ENCODE measurements around the gene ZBTB9.
A peak's percentile ranks its signal among the peaks of the same experiment; 100 is the strongest.

The ZBTB9 gene

DNA sequence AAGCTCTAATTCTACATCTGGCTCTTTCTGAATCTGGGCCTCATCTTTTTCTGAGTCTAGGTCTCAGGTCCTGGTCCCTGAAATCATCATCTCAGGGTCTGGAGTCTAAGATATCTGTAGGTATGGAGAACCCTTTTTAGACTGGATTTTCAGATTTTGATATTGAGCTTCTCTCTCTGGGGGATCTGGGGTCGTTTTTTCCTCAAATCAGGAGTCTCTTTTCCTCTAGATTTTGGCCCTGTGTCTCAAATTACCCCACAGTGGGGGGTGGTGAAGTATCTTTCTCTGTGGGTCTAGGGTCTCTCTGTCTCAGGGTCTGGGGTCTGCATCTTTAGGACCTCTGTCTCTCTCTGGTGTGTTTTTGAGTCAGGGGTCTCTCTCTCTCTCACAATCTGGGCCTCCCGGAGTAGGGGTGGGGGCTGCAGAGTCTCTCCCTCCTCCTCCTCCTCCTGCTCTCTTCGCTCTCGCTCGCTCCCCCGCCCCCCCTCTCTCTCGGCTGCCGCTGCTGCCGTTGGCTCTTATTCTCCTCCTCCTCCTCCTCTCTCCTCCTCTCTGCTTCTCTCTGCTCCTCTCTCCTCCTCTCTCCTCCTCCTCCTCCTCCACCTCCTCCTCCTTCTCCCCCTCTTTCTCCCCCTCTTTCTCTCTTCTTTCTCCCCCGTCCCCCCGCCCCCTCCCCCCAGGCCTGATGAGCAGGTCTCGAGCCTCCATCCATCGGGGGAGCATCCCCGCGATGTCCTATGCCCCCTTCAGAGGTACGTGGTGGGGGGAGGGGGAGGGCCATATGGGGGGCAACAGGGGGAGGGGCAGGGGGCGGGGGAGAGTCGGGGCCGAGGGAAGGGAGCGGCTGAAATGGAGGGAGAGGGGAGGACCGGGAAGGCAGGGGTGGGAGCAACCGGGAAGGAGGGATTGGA lies 34.5 kb upstream of the ZBTB9 start, which contains the start of gene SYNGAP1:
Gene SYNGAP1, plus strand, starts transcription at position 486 of the 911 bp plus-strand sequence. Its CDS starts 200 bp downstream, at position 686.
- DNase-seq, result no peak

DNA sequence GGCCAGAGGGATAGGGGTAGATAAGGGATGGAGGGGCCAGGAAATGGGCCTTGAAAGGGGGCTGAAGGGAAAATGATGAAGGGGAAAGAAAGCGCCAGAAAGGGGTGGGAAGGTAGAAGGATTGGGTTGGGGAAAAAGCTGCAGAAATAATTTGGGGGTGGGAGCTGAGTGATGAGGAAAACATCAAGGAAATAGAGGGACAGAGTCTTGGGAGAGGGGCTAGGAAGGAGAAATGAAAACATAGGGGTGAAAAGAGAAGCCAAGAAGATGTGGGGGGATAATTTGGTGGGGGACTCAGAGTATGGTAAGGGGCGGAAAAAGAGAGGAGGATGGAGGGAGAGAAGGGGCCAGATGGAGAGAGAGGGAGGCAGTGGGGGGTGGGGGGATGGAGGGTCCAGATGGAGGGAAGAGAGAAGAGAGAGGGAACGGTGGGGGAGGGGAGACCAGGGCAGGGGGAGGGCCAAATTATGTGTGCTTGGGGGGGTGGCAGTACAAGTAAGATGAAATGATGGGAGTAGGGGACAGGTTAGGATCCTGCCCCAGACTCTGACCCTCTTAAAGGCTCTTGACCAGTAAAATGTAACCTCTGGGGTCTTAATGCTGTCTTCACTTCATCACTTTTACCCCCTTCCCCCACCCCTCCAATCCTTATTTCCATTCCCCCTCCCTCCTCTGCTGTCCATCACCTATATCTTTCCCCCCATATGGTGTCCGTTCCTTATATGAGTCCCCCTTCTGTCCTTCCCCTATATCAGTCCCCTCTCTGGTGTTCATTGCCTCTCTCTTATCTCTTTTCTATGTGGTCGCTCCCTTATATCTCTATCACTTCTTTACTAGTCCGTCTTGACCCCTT lies 33.7 kb upstream of the ZBTB9 start:
- DNase-seq, result no peak

DNA sequence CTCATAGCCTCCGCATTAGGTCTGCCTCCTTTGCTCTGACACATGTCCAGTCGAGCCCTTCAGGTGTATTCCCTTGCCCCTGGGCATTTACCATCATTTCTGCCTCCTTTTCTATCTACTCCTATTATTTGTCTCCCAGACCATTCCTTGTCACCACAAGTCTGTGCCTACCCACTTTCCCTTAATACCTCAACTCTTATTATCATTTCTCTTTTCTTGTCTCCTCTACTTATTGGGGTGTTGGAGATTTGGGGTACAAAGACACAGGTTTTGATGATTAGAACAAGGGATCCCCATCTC lies 33.1 kb upstream of the ZBTB9 start:
- no peak for DNase-seq

DNA sequence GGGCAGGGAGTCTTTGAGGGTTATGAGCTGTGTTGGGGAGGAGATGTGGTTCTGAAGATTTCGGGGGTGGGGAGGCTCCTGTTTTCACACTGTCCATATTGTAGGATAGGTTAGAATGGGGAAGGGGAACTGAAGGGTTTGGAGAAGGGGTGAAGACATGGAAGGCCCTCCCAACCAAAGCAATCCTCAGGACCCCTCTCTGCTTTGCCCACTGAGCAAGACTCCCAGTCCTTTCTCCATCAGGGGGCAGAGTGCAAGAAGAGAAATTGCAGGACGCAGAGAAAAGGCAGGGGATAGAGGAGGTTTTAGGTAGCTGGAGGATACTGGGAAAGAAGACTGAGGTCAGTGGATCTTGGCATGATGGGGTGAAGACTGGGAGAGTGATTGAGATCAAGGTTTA lies 30.6 kb upstream of the ZBTB9 start:
- no peak for DNase-seq

DNA sequence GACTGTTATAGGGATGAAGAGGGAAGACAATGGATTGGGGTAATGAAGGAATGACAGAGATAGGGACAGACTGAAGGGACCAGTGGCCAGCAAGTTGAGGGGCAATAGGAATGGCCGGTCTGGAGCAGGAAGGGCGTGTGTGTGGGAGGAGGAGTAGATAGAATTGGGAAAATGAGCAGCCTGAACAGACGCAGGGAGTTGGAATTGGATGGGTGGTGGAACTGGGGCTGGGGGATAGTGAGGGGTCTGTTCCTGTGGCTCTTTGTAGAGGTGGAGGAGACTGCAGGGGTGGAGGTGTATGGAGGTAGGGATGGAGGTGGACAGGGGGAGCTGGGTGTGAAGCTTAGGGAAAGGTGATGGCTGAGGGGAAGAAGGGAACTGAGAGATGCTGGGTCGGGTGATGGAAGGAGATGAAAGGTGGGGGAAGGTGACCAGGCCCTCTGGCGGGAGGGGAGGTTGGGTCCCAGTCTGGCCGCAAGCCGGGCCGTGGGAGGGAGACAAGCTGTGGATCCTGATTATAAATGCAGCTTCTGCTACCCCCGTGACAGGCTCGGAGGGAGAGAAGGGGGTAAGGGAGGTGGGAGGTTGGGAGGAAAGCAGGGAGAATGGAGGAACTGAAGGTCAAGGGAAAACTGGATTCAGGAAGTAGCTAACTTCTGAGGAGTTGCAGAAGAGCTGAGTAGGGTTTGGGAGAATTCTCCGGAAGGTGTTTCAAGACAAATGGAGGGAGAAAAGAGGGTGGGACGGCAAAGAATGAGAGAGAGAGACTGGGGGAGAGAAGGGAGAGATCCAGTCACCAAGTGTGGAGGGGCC lies 29.3 kb upstream of the ZBTB9 start:
- DNase-seq, result peak in 1 of 2 donors; percentile 33

DNA sequence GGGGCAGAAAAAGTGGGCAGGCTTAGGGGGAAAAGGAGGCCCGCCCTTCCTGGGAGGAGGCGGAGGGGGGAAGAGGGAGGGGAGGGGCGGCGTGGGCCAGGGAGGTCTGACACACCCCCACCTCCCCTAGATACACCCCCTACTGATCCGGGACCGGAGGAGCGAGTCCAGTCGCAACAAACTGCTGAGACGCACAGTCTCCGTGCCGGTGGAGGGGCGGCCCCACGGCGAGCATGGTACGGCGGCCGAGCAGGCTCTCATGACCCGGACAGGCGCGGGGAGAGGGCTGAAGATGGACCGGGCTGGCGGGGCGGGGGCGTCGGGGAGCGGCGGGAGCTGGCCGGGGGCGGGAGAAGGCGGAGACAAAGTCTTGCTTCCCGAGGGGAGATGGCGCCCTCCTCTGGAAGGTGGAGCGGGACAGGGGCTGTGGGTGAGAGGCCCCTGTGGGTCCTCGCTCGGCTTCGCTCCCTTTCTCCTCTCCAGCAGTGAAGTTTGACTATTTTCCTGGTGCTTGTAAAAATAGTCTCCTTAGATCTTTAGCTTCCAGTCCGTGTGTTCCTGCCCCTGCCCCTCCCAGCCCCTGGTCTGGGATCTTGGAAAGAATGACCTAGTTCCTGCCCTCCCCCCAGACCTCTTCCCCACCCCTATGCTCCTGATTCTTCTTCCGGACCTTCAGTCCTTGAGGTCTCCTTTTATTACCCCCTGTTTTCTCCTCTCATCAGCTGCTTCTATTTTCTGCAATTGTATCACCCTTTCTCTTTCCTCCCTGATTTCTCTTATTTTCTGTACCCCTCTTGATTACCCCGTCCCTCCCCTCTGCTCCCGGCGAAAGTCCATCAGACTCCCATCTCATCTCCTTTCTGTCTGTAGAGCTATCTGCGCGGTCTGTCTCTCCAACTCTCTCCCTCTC lies 28.5 kb upstream of the ZBTB9 start:
- DNase-seq, result peak; percentile 71 to 72

DNA sequence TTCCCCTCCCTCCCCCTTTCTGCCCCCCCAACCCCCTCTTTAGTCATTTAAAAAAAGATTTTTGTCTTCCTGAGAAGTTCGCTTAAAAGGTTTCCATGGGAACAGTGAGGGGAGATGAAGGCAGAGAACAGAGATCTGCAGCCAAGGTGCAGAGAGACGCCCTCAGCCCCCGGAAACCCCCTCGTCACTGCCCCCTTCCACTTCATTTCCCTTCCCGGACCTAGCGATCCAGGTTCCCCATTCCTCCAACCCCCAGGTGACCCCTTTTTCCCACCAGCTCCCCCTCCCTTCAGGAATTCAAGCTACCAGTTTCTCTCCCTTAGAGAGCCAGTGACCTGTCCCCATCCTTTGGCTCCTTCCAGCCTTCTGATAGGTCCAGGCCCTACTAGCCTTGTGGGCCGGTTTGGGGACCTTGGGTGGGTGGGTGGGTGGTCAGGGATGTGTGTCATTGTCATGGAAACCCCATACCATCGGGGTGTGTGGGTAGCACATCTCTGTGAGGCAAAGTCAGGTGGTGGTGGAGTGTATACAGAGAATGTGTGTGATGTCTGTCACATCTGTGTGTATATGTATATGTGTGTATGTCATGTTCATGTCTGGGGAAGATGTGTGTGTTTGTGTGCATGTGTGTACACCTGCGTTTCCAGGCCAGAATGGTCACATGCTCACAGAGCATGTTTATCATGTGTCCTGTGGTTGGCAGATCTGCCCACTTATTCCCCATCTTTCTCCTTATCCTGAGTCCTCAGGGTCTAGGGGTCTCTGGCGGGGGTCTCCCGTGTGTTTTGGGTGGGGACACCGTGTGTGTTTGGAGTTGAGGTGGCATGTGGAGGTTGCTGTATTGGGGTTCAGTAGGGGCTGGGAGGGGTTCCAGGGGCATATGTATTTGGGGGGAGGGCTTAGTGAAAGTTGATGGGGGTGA lies 27.5 kb upstream of the ZBTB9 start:
- DNase-seq, result peak in 1 of 2 donors; percentile 64

DNA sequence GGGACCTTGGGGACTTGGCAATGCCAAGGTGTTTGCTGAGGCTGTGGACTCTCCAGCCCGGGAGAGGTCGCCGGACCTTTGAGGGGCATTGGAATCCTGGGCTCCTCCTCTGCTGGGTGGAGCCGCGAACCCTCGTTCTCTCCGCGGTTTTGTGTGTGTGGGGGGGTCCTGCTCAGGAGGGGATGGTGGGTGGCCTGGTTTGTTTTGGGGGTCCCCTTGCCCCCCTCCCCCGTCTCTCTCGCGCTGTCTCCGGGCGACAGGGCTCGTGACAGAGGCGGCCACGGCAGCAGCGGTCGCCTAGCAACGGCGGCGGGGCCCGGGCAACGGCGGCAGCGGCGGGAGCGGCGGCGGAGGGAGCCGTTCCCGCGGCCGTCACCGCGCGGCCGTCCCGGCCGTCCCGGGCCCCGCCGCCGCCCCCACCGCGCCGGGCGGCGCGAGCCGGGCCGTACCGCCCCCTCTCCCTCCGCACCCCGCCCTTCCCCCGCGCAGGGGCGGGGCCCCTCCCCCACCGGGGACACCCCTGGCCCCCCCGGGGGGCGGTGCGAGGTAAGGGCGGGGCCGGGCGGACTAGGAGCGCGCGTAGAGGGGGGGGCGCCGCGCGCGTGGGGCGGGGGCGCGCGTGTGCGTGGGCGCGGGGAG lies 26.7 kb upstream of the ZBTB9 start:
- DNase-seq, result no peak

DNA sequence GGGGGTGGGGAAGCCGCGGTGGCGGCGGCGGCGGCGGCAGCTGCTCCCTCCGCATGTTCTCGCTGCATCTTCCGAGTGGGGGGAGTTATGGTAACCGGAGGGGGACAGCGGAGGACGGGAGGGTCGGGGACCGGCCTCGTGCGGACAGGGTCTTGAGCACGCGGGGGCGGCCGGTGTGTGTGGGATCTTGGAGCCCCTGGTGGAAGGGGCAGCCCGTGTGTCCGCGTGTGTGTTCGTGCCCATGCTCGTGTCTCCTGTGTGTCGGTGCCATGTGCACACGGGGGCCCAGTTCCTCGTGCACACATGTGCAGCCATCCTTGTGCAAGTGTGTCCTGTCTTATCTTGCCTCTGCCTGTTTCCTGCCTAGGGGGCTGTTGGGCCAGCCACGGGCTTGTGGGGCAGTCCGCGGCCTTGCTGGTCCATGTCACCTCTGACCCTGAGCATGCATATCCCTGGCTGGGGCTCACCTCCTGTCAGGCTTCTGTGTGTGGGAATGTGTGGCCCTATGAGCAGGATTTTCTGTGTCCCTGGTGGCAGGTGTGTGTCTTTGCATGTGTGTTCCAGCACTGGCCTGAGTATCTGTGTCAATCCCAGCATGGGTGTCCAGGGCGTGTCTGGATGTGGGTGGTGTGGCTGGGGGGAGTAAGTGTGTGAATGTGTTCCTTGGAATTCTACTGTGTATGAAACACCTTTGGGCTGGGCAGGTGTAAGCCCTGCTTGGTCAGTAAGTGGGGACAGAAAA lies 26.0 kb upstream of the ZBTB9 start:
- DNase-seq, result no peak

DNA sequence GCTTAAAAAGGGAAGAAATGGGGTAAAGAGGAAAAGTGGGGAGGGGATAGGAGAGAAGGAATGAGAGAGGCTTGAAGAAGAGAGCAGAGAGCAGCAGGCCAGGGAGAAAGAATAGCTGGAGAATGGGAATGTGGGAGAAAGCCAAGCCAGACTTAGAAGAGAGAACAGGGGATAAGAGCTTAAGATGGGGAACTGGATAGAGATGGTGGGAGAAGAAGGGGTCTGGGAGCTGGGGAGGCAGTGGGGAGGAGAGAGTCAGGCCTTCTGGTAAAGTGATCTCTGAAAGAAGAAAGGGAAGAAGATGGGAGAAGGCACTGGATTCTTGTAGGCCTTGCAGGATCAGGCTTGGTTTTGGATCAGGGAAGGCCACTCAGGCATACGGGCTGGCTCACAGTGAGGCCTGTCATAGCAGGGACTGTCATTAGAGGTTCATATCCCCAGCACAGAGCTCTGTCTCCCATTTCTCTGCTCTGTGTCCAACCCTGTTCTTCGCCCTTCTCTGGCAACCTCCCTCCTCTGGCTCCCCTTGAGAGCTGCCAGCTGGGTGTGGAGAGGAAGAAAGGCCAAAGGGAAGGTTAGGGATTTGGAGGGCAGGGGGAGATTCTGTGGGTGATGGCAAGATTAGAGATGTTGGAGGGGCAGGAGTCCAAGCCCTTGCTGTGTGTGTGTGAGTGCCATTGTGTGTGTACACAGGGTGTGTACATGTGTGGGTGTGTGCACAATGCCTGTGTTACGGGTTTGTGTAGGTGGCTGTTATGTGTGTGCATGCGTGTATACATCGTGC lies 25.2 kb upstream of the ZBTB9 start:
- no peak for DNase-seq

DNA sequence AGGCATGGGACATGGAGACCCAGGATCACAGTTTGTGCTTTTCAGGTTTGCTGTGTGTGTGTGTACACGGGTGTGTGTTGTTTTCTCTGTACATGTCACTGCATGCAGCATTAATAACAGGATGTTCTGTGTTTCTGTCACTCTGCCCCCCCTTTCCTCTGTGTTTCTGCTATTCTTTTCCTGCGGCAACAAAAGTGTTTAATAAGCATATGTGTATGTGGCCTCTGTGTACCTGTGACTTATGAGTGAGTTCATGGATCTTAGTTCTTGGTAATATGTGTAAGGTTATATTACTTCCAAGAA lies 24.7 kb upstream of the ZBTB9 start:
- DNase-seq, result no peak

DNA sequence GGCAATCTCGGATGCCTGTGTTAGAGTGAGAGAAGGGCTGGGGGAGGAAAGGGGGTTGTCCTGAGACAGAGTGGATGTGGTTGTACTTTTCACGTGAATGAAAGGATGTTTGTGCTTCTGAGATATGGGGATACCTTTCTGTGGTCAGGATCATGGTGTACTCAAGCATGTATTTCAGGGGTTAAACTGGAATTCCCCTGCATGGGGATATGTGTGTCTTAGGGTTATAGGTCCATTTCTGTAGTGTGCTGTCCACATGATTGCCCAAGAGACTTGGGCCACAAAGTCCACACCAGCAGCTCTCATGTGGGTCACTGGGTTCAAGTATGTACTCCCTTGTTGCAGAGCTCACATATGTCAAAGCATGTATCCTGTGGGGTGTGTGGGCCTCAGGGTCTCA lies 24.0 kb upstream of the ZBTB9 start:
- no peak for DNase-seq

DNA sequence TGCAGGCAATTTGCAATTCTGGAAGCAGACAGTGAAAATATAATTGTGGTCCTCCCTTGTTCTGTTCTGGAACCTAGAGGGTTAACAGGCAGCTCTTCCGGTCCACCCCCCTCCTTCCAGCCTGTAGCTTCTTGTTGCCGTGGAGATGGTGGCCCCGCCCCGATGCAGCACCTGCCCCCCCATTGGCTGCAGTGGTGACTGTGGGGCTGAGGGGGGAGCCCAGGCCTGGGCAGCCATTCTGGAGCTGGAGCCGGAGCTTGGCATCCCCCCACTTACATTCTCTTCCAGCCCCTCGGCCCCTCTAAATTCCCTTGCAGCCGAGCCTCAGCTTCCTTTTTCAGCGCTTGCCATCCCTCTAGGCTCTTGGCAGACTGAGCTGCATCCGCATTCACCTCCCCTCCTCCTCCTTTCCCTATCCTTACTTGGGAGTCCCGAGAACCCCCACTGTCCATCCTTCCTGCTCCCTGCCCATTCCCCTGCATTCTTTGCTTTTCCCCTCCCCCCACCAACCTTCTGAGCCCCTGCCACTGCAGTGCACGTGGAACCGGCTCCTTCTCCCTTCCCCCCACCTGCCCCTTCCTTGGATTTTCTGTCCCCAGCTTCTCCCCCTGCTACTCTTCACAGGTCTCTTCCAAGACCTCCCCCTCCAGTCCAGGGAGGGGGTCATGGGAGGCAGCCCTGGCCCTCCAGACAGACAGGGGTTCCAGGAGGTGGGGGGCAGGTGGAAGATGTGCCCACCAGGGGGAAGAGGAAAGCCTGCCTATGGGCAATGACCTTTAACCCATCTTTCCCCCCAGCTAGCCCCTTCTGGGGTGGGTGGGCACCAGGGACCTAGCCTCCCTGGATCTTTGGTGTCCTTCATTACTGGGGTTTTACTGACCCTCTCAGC lies 23.1 kb upstream of the ZBTB9 start:
- DNase-seq, result no peak

DNA sequence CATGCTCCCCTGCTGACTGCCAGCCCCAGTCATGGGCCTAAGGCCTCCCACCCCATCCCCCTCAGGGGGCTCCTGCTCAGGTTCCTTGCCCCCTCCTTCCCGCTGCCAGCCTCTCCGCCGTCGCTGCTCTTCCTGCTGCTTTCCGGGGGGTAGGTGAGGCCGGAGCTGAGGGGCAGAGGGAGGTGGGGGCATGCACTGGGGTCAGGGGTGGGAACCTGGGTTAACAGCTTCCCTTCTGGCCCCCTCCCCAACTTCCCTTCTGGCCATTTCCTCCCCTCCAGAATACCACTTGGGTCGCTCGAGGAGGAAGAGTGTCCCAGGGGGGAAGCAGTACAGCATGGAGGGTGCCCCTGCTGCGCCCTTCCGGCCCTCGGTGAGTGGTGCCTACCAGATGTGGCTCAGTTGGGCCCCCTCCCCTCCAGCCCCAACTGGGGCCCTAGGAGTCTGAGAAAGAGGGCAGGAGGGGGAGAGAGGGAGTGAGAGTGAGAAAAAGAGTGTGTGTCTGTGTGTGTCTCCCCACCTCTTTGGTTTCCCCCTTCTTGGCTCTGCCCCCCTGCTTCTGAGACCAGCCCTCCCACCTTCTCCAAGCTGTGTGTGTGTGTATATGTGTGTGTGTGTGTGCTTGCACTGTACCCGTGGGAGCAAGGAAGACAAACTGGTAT lies 22.4 kb upstream of the ZBTB9 start:
- DNase-seq, result no peak

DNA sequence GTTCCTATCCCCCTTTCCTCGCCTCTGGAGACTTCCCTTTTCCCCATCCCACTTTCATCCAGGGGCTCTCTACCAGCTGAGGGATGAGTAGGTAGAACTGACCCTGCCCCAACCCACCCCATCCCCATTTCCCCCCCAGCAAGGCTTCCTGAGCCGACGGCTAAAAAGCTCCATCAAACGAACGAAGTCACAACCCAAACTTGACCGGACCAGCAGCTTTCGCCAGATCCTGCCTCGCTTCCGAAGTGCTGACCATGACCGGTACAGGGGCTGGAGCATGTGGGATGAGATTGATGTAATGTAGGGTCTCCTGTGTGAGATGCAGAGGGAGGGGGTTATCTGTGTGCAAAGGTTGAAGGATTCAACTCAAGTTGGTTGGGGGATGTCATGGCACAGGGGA lies 21.8 kb upstream of the ZBTB9 start:
- DNase-seq, result no peak

DNA sequence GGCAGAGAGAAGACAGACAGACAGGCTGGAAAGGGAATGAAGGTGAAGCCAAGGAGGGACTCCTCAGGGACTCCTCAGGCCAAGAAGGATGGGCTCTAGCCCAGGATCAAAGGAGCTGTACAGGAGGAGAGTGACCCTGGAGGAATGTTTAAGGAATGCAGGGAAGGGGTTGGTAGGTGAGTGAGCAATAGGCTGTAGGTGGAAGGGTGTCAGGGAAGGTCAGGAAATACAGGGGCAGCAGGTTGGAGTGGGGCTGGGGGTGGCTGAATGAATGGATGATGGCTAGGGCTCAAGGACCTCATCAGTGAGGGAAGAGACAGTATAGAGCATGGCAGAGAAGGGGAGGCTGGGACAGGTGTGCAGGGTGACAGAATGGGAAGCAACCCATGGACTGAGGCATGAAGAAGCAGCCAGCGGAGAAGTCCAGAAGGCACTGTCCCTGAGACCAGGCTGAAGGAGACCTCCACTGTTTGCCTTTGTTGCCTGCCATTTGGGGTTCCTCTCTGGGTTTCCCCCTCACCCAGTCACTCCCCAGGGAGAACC lies 21.3 kb upstream of the ZBTB9 start:
- no peak for DNase-seq
